Fibroblast of lung (primary cell): ENCODE results near the gene MYZAP. TPM values are rescaled to one million over a fixed set of nuclear protein-coding genes. Genes with fewer than 3 reads are reported as not detected.

Experiments used
- DNase-seq, 2 donors: peaks; one replicate each; pipeline versions ENCODE4 v3.0.0 to v3.0.0-alpha.2; 2010; ENCODE audit warnings: low read depth in 2 of 2
- H2AFZ ChIP-seq: 2 replicates; pipeline ENCODE4 v1.5.1; 2012; ENCODE audit warnings: low read length, control low read depth, inconsistent platforms
- H3K27ac ChIP-seq: 2 replicates; pipeline ENCODE4 v1.5.1; 2011; ENCODE audit warnings: low read length, control low read depth; ENCODE audit not compliant: insufficient read depth
- H3K27me3 ChIP-seq: 2 replicates; pipeline ENCODE4 v1.5.1; 2011; ENCODE audit warnings: mild to moderate bottlenecking, low read length; ENCODE audit not compliant: control insufficient read depth, insufficient read depth
- H3K36me3 ChIP-seq: 2 replicates; pipeline ENCODE4 v1.5.1; 2011; ENCODE audit warnings: low read length; ENCODE audit not compliant: control insufficient read depth, insufficient read depth
- H3K4me1 ChIP-seq: 2 replicates; pipeline ENCODE4 v1.5.1; 2011; ENCODE audit warnings: low read length; ENCODE audit not compliant: control insufficient read depth, insufficient read depth; ENCODE audit errors: extremely low read depth
- H3K4me2 ChIP-seq: 2 replicates; pipeline ENCODE4 v1.5.1; 2011; ENCODE audit warnings: low read length, control low read depth; ENCODE audit not compliant: insufficient read depth; ENCODE audit errors: extremely low read depth
- H3K4me3 ChIP-seq, 4 experiments: fragments of 200-600 bp in 1 of 4; sonication (generic) in 1 of 4; replicated peaks in 1 of 4; 2 replicates each; pipeline ENCODE4 v1.5.1; 2011 to 2016; ENCODE audit warnings: low read length in 4 of 4, low read depth in 3 of 4, mild to moderate bottlenecking in 3 of 4, control low read depth in 2 of 4, inconsistent platforms in 1 of 4, mixed read lengths in 1 of 4; ENCODE audit not compliant: insufficient read depth in 1 of 4; ENCODE audit errors: control extremely low read depth in 1 of 4
- H3K79me2 ChIP-seq: 2 replicates; pipeline ENCODE4 v1.5.1; 2012; ENCODE audit warnings: mild to moderate bottlenecking, low read length, inconsistent platforms; ENCODE audit not compliant: control insufficient read depth, insufficient read depth
- H3K9ac ChIP-seq: 2 replicates; pipeline ENCODE4 v1.5.1; 2011; ENCODE audit warnings: mild to moderate bottlenecking, low read length, control low read depth; ENCODE audit not compliant: insufficient read depth
- H3K9me3 ChIP-seq: 2 replicates; pipeline ENCODE4 v1.5.1; 2012; ENCODE audit warnings: low read depth, low read length; ENCODE audit not compliant: control insufficient read depth, insufficient read depth
- H4K20me1 ChIP-seq: 2 replicates; pipeline ENCODE4 v1.5.1; 2011; ENCODE audit warnings: low read length; ENCODE audit not compliant: control insufficient read depth, insufficient read depth; ENCODE audit errors: extremely low read depth
- EZH2 ChIP-seq: IDR thresholded peaks from 2 replicates; pipeline ENCODE4 v1.5.1; 2012; ENCODE audit warnings: low read length, control low read depth, mild to moderate bottlenecking; ENCODE audit errors: missing control alignments
- polyA plus RNA-seq, 2 donors: library from polyadenylated mRNA; depleted of rRNA in 1 of 2; stranded (reverse) in 1 of 2; unstranded in 1 of 2; fragments of >200 nt; gene quantifications; 2 replicates each; pipeline ENCODE4 v1.2.1, GENCODE V29; 2011 to 2012; ENCODE audit warnings: missing spikeins in 1 of 2
- total RNA-seq: library from RNA; depleted of rRNA; stranded (reverse); fragments of >200 nt; gene quantifications from 2 replicates; pipeline ENCODE4 v1.2.1, GENCODE V29; 2014
- TF ChIP-seq, protein P1 (sequence below), 2 donors: IDR thresholded peaks in 1 of 2; conservative IDR thresholded peaks in 1 of 2; 1 replicate in 1 of 2; 2 replicates in 1 of 2; pipeline ENCODE4 v1.5.1; 2011 to 2012; ENCODE audit warnings: low read length in 2 of 2, control low read depth in 1 of 2, inconsistent platforms in 1 of 2, low read depth in 1 of 2, mild to moderate bottlenecking in 1 of 2

The MYZAP gene
- total and polyA plus RNA-seq, 2 donors (not counting 1 experiment from before 2014, with no cell fraction given) = 0.17 TPM; not detected in 1

DNA sequence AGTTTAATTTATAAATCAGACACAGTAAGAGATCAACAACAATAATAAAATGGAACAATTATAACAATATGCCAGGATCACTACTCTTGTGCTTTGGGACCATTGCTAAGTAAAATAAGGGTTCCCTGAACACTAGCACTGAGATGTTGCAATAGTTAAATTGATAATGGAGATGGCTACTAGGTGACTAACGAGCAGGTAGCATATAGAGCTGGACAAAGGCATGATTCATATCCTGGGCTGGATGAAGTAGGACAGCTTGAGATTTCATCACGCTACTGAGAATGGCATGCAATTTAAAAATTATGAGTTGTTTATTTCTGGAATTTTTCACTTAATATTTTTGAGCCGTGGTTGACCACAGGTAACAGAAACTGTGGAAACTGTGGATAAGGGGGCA lies 20.7 kb upstream of the MYZAP start:
- no peaks in the 10 kb centered on the region for H3K79me2 ChIP-seq
- no peak overlapping the region for H3K9ac ChIP-seq
- H3K36me3 ChIP-seq = no peaks in the 10 kb centered on the region
- no peaks in the 10 kb centered on the region for H3K9me3 ChIP-seq
- H3K4me1 ChIP-seq = no peaks in the 10 kb centered on the region
- no peaks in the 10 kb centered on the region for H4K20me1 ChIP-seq
- DNase-seq = peak in 1 of 2 donors; percentile 62
- no peak overlapping the region for H2AFZ ChIP-seq
- H3K4me2 ChIP-seq = no peak overlapping the region
- TF ChIP-seq, protein P1, sequence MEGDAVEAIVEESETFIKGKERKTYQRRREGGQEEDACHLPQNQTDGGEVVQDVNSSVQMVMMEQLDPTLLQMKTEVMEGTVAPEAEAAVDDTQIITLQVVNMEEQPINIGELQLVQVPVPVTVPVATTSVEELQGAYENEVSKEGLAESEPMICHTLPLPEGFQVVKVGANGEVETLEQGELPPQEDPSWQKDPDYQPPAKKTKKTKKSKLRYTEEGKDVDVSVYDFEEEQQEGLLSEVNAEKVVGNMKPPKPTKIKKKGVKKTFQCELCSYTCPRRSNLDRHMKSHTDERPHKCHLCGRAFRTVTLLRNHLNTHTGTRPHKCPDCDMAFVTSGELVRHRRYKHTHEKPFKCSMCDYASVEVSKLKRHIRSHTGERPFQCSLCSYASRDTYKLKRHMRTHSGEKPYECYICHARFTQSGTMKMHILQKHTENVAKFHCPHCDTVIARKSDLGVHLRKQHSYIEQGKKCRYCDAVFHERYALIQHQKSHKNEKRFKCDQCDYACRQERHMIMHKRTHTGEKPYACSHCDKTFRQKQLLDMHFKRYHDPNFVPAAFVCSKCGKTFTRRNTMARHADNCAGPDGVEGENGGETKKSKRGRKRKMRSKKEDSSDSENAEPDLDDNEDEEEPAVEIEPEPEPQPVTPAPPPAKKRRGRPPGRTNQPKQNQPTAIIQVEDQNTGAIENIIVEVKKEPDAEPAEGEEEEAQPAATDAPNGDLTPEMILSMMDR (conservative IDR thresholded peaks at IDR 0.05 in 1 of 2, IDR thresholded peaks at IDR 0.05 in 1 of 2; ENCODE audit: low read depth in 1 of 2, low read length in 2 of 2) = no peak
- no peak for TF ChIP-seq EZH2
- H3K27me3 ChIP-seq = no peaks in the 10 kb centered on the region
- no peak overlapping the region for H3K4me3 ChIP-seq
- H3K27ac ChIP-seq = no peak overlapping the region

DNA sequence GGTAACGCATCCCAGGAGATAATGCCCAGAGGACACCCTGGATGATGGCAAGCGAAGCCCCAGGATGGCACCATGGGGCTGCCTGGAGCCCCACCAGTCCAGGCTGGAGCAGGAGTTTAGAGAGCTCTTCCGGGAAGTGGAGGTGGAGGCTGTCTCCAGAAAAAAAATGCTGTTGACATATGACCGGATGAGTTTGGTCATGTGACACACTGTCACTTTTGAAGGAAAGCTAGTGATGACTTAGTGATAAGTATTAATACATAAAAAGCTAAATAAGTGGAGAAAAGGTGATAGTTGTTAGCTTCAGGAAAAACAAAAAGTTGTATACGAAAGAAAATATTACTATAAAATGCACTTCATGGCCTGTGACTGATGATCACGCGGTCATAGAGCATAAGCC lies 20.0 kb upstream of the MYZAP start:
- no peaks in the 10 kb centered on the region for H4K20me1 ChIP-seq
- no peaks in the 10 kb centered on the region for H3K27me3 ChIP-seq
- H3K36me3 ChIP-seq = no peaks in the 10 kb centered on the region
- H3K4me1 ChIP-seq = no peaks in the 10 kb centered on the region
- no peak overlapping the region for H3K4me3 ChIP-seq
- no peak overlapping the region for H3K4me2 ChIP-seq
- H2AFZ ChIP-seq = no peak overlapping the region
- no peak overlapping the region for H3K27ac ChIP-seq
- H3K9me3 ChIP-seq = no peaks in the 10 kb centered on the region
- H3K79me2 ChIP-seq = no peaks in the 10 kb centered on the region
- H3K9ac ChIP-seq = no peak overlapping the region
- no peak for DNase-seq
- no peak for TF ChIP-seq EZH2
- TF ChIP-seq, protein P1 (conservative IDR thresholded peaks at IDR 0.05 in 1 of 2, IDR thresholded peaks at IDR 0.05 in 1 of 2; ENCODE audit: low read depth in 1 of 2, low read length in 2 of 2) = no peak

DNA sequence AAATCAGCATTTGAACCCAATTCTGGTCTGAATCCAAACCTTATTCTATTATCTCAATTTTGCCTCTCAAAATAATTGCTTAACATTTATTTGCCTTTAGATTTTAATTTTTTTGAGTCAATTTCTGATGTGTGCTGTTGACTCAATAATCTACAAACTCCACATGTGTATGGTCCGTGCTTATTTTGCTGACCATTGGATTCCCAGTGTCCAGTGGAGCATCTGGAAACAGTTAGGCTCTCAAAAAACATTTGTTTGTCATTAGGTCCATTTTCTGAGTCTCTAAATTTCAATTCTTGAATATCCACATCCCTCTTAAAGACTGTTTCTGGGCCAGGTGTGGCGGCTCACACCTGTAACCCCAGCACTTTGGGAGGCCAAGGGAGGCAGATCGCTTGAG lies 19.2 kb upstream of the MYZAP start:
- TF ChIP-seq EZH2 = no peak
- TF ChIP-seq, protein P1 (conservative IDR thresholded peaks at IDR 0.05 in 1 of 2, IDR thresholded peaks at IDR 0.05 in 1 of 2; ENCODE audit: low read depth in 1 of 2, low read length in 2 of 2) = no peak

More for the DNA sequence above, 19.2 kb upstream of the MYZAP start:
- H3K36me3 ChIP-seq = no peaks in the 10 kb centered on the region
- no peaks in the 10 kb centered on the region for H3K27me3 ChIP-seq
- no peaks in the 10 kb centered on the region for H4K20me1 ChIP-seq
- no peak overlapping the region for H3K4me3 ChIP-seq
- no peak overlapping the region for H3K4me2 ChIP-seq
- DNase-seq = no peak
- H3K27ac ChIP-seq = no peak overlapping the region
- H2AFZ ChIP-seq = no peak overlapping the region
- no peaks in the 10 kb centered on the region for H3K9me3 ChIP-seq
- no peaks in the 10 kb centered on the region for H3K79me2 ChIP-seq
- no peaks in the 10 kb centered on the region for H3K4me1 ChIP-seq
- H3K9ac ChIP-seq = no peak overlapping the region
